Occipital lobe (tissue), 2 donors: ENCODE measurements around the gene AP4M1. TPM values are rescaled to one million over a fixed set of nuclear protein-coding genes. Genes with fewer than 3 reads are reported as not detected.

Source experiments
- DNase-seq: peaks from one replicate; lab custom pipeline; 2025; lab: John Stamatoyannopoulos, UW
- total RNA-seq: library from RNA; depleted of rRNA; stranded (reverse); fragments of >200 nt; gene quantifications from one replicate; pipeline ENCODE4 v1.2.3, GENCODE V29; 2014

AP4M1 gene
- total RNA-seq, 1 donor from 2014 or later, result 27.1 TPM

- DNase-seq, result no peak
These were observed 5.8 kb downstream of the AP4M1 start for GRCh38 chr7:100107125-100107737.

DNA sequence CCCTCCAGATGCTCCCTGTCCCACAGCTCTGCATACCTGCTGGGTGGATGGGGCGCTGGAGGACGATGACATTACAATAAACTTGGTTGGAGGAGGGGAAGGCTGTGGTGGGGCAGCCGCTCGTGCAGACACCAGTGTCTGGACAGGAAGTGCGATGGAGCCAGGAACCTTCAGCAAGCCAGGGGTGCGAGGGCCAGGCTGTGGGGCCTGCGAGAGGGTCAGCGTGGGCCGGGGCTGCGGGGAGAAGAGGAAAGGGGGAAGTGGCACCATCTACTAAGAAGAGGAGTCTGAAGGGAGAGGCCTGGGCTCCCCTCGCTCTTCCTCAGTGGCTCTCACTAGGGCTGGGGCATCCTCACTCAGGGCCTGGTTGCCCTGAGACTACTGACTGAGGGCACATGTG is 6.4 kb downstream of the AP4M1 start:
- no peak for DNase-seq

DNA sequence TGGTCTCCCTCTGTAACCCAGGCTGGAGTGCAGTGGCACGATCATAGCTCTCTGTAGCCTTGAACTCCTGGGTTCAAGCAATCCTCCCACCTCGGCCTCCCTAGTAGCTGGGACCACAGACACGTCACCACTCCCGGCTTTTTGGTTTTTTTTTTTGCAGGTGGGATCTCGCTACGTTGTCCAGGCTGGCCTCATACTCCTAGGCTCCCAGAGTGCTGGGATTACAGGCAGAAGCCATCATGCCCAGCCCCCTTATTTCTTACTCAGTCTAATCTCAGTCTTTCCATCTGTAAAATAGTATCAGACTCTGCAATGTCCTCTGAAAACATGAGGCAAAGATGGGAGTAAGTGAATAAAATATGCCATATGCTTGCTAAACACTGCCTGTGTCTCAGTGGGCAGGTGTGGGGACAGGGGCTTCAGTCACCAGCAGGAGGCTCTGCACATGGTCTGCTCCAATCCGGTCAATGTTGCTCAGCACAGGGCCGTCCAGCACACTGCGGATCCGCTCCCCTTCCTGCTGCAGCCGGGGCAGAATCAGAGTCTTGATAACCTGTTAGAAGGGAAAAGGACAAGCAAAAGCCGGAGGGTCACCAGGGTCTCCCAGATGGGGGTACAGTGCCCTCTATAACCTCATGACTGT is 8.2 kb downstream of the AP4M1 start:
- no peak for DNase-seq

DNA sequence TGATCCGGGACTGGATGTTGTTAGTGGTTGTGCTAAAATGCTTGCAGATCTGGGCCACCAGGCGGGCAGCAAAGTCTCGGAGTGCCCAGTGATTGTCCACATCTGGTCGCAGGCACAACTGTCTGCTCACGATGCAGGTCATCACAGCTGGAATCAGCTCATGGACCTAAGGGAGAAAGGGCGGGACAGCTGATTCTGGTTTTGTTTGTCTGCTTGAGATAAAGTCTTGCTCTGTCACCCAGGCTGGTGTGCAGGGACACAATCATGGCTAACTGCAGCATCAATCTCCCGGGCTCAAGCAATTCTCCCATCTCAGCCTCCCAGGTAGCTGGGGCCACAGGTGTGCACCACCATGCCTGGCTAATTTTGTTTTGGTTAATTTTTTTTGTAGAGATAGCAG is 9.7 kb downstream of the AP4M1 start:
- no peak for DNase-seq

GRCh38 chr7:100111914-100112313 is 10.5 kb downstream of the AP4M1 start:
- DNase-seq, result no peak

GRCh38 chr7:100115026-100115425 is 13.6 kb downstream of the AP4M1 start:
- no peak for DNase-seq

GRCh38 chr7:100118388-100119071 is 17.1 kb downstream of the AP4M1 start:
- no peak for DNase-seq

DNA sequence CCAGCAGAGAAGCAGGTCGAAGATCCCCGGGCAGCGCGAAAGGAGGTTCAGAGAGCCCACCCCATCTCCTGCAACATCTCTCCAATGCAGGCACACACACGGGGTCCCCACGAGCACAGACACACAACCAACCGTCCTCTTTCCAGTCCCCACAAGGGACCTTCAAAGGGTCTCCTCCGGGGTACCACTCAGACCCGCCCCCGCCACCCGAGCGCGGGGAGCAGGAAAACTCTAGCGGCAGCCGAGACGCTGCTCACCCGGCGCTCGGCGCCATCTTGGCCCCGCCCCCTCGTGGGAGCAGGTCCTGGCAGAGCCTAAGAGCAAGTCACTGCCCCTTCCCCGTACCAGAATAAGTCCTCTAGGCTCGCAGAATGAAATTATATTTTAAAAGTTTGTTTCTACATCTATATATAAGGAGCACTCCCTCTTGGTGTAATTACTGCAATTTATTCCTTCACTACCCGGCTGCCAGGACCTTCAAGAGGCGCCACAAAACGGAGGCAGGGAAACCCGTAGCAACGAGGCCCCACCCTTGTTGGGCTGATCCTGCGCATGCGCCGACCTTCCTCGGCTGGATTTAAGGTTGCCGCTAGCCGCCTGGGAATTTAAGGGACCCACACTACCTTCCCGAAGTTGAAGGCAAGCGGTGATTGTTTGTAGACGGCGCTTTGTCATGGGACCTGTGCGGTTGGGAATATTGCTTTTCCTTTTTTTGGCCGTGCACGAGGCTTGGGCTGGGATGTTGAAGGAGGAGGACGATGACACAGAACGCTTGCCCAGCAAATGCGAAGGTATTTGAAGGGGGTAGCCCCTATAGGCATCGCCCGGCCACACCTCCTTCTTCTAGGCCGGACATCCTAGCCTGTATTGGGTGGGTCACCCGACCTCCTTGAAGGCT is 17.9 kb downstream of the AP4M1 start, which contains the start of the genes CNPY4 and TAF6:
CNPY4 (plus strand) TSS at position 563 of the 898 bp plus-strand sequence; CDS start at position 674, 111 bp downstream.
TAF6 (minus strand) TSS at position 287 of the 898 bp plus-strand sequence. CDS start 5,149 bp downstream, outside the sequence.
- DNase-seq, result peak; percentile 94

DNA sequence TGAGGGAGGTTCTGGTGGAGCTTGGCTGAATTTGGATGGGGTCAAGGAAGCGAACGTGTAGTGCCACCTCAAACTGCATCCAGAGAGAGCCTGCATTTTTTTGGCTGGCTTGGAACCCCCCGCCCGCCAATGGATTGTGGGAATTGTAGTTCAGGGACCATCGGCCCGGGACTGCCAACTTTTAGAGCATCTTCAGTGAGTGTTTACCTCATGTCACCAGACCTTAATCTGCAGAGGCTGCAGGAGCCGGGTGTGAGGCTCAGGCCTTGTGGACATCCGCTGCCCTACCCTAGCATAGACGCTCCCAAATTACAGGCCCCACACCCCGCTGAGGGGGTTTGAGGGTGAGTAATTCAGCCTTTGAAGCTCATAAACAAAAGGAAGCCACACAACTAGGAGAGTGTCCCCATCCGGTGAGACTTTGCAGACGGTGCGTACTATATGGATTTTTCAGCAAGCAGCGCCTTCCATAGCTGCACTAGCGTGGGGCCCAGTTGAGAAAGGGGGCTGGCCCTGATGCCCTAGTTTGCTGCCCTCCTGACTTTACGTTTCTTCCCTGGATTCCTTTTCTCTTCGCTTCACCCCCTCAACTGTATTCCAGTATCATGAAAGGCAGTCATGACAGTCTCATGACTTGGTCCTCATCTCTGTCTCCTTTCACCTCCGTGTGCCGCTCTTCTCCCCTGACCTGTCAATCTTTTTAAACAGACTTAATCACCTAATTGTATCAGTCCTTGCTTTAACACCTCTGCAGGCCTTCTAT is 18.7 kb downstream of the AP4M1 start:
- peak; percentile 82 for DNase-seq

DNA sequence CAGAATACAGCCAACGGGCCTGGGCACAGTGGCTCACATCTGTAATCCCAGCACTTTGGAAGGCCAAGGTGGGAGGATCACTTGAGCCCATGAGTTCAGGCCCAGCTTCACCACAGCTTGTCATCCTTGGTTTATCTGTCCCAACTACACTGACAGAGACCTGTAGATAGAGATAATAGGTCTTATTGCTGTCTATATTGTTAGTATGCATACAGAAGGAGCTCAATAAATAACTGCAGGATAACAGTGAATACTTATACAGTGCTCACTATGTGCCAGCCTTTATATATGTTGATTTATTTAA is 19.2 kb downstream of the AP4M1 start:
- no peak for DNase-seq

- DNase-seq, result no peak
These were observed 20.6 kb downstream of the AP4M1 start for GRCh38 chr7:100122067-100122466.

DNA sequence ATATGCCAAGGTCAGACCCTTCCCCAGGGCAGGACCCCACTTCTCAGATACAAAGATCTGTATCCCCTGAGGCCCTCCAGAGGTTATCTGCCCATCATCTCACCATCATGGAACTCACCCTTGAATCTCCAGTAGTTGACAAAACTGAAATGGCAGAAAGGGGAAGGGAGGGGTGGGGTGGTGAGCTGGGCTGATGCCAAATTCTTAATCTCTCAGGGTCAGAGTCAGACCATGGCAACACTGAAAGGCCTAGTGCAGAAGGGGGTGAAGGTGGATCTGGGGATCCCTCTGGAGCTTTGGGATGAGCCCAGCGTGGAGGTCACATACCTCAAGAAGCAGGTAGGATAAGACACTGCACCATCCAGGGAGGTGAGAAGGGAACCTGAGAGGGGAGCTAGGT is 21.1 kb downstream of the AP4M1 start:
- no peak for DNase-seq

- no peak for DNase-seq
These were observed 23.1 kb downstream of the AP4M1 start for GRCh38 chr7:100124301-100125230.

DNA sequence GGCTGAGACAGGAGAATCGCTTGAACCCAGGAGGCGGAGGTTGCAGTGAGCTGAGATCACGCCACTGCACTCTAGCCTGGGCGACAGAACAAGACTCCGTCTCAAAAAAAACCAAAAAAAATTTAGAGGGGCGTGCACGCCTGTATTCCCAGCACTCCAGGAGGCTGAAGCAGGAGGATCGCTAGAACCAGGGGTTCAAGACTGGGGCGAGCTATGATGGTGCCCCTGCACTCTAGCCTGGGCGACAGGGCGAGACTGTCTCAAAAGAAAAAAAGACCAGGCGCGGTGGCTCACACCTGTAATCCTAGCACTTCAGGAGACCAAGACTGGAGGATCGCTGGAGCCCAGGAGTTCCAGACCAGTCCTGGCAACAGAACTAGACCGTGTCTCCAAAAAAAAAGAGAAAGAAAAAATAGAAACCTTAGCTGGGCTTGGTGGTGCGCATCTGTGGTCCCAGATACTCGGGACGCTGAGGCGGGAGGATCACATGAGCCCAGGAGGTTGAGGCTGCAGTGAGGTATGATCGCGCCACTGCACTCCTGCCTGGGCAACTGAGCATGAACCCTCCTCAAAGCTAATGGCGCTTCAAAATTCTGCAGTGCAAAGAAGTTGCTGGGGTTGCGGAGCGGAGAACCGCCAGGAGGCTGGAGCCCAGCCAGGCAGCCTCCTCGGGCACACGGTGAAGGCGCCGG is 24.9 kb downstream of the AP4M1 start:
- peak; percentile 66 for DNase-seq

DNA sequence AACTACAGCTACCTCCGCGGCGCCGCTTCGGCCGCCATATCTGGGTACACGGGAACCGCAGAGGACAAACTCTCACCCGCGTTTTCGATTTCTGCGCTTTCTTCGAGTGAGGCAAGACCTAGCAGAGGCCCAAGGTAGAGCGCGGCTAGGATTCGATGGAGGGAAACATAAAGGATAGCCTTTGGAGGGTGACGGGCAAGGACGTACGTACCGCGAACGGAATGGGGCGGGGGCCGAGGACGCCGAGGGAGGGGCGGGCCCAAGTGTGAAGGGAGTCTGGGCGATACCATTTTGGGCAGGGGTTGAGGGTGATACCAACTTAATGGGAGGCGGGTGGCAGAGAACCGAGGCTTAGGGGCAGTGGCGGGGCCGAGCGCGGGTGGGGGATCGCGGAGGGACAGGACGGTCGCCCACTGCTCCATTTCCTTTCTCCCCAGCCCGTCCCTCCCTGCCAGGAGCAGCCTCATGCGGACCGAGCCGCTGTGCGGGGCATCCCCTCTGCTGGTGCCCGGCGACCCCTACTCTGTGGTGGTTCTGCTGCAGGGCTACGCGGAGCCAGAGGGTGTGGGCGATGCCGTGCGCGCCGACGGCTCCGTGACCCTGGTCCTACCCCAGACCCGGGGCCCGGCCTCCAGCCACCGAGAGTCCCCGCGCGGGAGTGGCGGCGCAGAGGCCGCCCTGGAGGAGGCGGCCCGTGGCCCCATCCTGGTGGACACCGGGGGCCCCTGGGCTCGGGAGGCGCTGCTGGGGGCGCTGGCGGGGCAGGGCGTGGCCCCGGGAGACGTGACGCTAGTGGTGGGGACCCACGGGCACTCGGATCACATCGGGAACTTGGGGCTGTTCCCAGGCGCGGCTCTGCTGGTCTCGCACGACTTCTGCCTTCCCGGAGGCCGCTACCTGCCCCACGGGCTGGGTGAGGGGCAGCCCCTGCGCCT is 25.8 kb downstream of the AP4M1 start, which contains the start of gene MBLAC1:
MBLAC1 (plus strand) TSS at position 37 of the 935 bp plus-strand sequence; CDS start at position 466, 429 bp downstream.
- DNase-seq, result peak; percentile 89

GRCh38 chr7:100127866-100128636 is 26.6 kb downstream of the AP4M1 start:
- peak; percentile 19 for DNase-seq

GRCh38 chr7:100128637-100128963 is 27.2 kb downstream of the AP4M1 start:
- no peak for DNase-seq
